A549 (cell line): Measurements from ENCODE around the gene B9D2. TPM values are rescaled to one million over a fixed set of nuclear protein-coding genes. Genes with fewer than 3 reads are reported as not detected.

Source experiments
- ATAC-seq, 2 experiments: fragments of 200-7000 bp in 1 of 2; fragments of >200 bp in 1 of 2; cut with Nextera tagmentation in 1 of 2; cut with Tn5 transposase in 1 of 2; 3 replicates each; pipeline versions ENCODE4 v1.8.0 to v1.9.1; 2018 to 2020; ENCODE audit warnings: mild to moderate bottlenecking in 1 of 2, moderate library complexity in 1 of 2
- CTCF ChIA-PET: fragments of 300-600 bp; sonication (Branson Sonifier 250); formaldehyde crosslinking; extraction: SDS; loops from one replicate; lab custom pipeline; 2021; ENCODE audit warnings: antibody characterized with exemption, inconsistent platforms; lab: Yijun Ruan, JAX
- POLR2A ChIA-PET: fragments of 350-600 bp; formaldehyde crosslinking; extraction: SDS; loops from one replicate; lab custom pipeline; 2021; ENCODE audit warnings: antibody characterized with exemption, inconsistent platforms; lab: Yijun Ruan, JAX
- DNase-seq, 2 experiments: peaks; one replicate each; pipeline versions ENCODE4 v3.0.0 to v3.0.0-alpha.2; 2011 to 2016; ENCODE audit warnings: low read depth in 1 of 2, low spot score in 1 of 2
- FAIRE-seq: peaks from 2 replicates; lab custom pipeline; 2011; peaks lifted over from hg19 to GRCh38; lab: Jason Lieb, UNC
- H3K27ac ChIP-seq, 2 experiments: fragments of >200 bp; sonication (Bioruptor Twin); formaldehyde crosslinking; 3 replicates each; pipeline ENCODE4 v1.5.1; 2016 to 2017
- H3K4me1 ChIP-seq: fragments of >200 bp; sonication (Bioruptor Twin); formaldehyde crosslinking; 3 replicates; pipeline ENCODE4 v1.6.1; 2016
- H3K4me2 ChIP-seq: fragments of >200 bp; sonication (Bioruptor Twin); formaldehyde crosslinking; 3 replicates; pipeline ENCODE4 v1.6.1; 2016
- H3K4me3 ChIP-seq: fragments of >200 bp; sonication (Bioruptor Twin); formaldehyde crosslinking; 3 replicates; pipeline ENCODE4 v1.5.1; 2016
- H3K9me3 ChIP-seq: fragments of >200 bp; sonication (Bioruptor Twin); formaldehyde crosslinking; 3 replicates; pipeline ENCODE4 v1.6.1; 2016
- CBX8 ChIP-seq: fragments of 200-600 bp; sonication (generic); IDR thresholded peaks from 2 replicates; pipeline ENCODE4 v1.6.1; 2016
- CHD2 ChIP-seq: fragments of 150-350 bp; IDR thresholded peaks from 2 replicates; pipeline ENCODE4 v1.6.1; 2014; ENCODE audit warnings: low read length; ENCODE audit not compliant: partially characterized antibody
- CHD4 ChIP-seq: fragments of 200-600 bp; sonication (generic); IDR thresholded peaks from 2 replicates; pipeline ENCODE4 v1.6.1; 2016; ENCODE audit warnings: antibody characterized with exemption, mild to moderate bottlenecking, borderline replicate concordance
- EHF ChIP-seq: fragments of 250-450 bp; sonication (Bioruptor Pico); IDR thresholded peaks from 2 replicates; pipeline ENCODE4 v1.5.0; 2020; ENCODE audit warnings: mild to moderate bottlenecking
- EP300 ChIP-seq, 2 experiments: fragments of >200 bp; sonication (Bioruptor Twin); formaldehyde crosslinking; IDR thresholded peaks; 2 replicates in 1 of 2; 3 replicates in 1 of 2; pipeline ENCODE4 v1.6.1; 2016 to 2017
- ESRRA ChIP-seq: fragments of 150-350 bp; IDR thresholded peaks from 2 replicates; pipeline ENCODE4 v1.6.1; 2014; ENCODE audit warnings: mild to moderate bottlenecking, low read length, borderline replicate concordance
- FOXS1 ChIP-seq: fragments of 250-450 bp; sonication (Bioruptor Pico); IDR thresholded peaks from 2 replicates; pipeline ENCODE4 v1.5.0; 2020; ENCODE audit warnings: mild to moderate bottlenecking, moderate library complexity
- HOXB5 ChIP-seq: fragments of 250-450 bp; sonication (Bioruptor Pico); IDR thresholded peaks from 2 replicates; pipeline ENCODE4 v1.5.0; 2020; ENCODE audit warnings: mild to moderate bottlenecking, moderate library complexity
- JUN ChIP-seq, 2 experiments: fragments of >200 bp; sonication (Bioruptor Twin); formaldehyde crosslinking; IDR thresholded peaks; 2 replicates in 1 of 2; 3 replicates in 1 of 2; pipeline ENCODE4 v1.6.1; 2016 to 2017
- MAZ ChIP-seq: fragments of 150-350 bp; IDR thresholded peaks from 2 replicates; pipeline ENCODE4 v1.6.1; 2014; ENCODE audit warnings: antibody characterized with exemption, low read depth, low read length, borderline replicate concordance
- MYC ChIP-seq: IDR thresholded peaks from 2 replicates; pipeline ENCODE4 v1.6.1; 2012; ENCODE audit warnings: mild to moderate bottlenecking, inconsistent platforms, low read length, improper control_type of control experiment, borderline replicate concordance
- NFE2L2 ChIP-seq: fragments of 150-350 bp; conservative IDR thresholded peaks from 2 replicates; pipeline ENCODE4 v1.6.1; 2014; ENCODE audit warnings: low read length
- NPAS2 ChIP-seq: fragments of 250-450 bp; sonication (Bioruptor Pico); IDR thresholded peaks from 2 replicates; pipeline ENCODE4 v1.8.0; 2022; ENCODE audit warnings: mild to moderate bottlenecking, moderate library complexity, borderline replicate concordance
- POLR2A ChIP-seq: IDR thresholded peaks from 2 replicates; pipeline ENCODE4 v1.6.1; 2012; ENCODE audit warnings: mild to moderate bottlenecking, low read length
- POLR2AphosphoS2 ChIP-seq: conservative IDR thresholded peaks from 2 replicates; pipeline ENCODE4 v1.6.1; 2012; ENCODE audit warnings: low read length, improper control_type of control experiment, inconsistent platforms
- RARB ChIP-seq: fragments of 250-450 bp; sonication (Bioruptor Pico); IDR thresholded peaks from 2 replicates; pipeline ENCODE4 v1.8.0; 2021; ENCODE audit warnings: mild to moderate bottlenecking, moderate library complexity
- RCOR1 ChIP-seq: fragments of 150-350 bp; IDR thresholded peaks from 2 replicates; pipeline ENCODE4 v1.6.1; 2014; ENCODE audit warnings: antibody characterized with exemption, low read length, low read depth
- RNF2 ChIP-seq: fragments of 200-600 bp; sonication (generic); IDR thresholded peaks from 2 replicates; pipeline ENCODE4 v1.6.1; 2016; ENCODE audit warnings: low read depth, mild to moderate bottlenecking, antibody characterized with exemption, moderate library complexity, borderline replicate concordance
- SREBF2 ChIP-seq: fragments of 450-650 bp; IDR thresholded peaks from 2 replicates; pipeline ENCODE4 v1.6.1; 2014; ENCODE audit warnings: mild to moderate bottlenecking, moderate library complexity
- TP53 ChIP-seq: fragments of 250-450 bp; sonication (Bioruptor Pico); IDR thresholded peaks from 2 replicates; pipeline ENCODE4 v1.5.0; 2021; ENCODE audit warnings: mild to moderate bottlenecking, moderate library complexity
- ZSCAN20 ChIP-seq: fragments of 250-450 bp; sonication (Bioruptor Pico); IDR thresholded peaks from 2 replicates; pipeline ENCODE4 v1.8.0; 2022; ENCODE audit warnings: mild to moderate bottlenecking, moderate library complexity
- WGBS: methylation state at CpG from one replicate; pipeline ENCODE4 v1.1.6; 2017; ENCODE audit errors: missing lambda C conversion rate; 5-methylcytosine and 5-hydroxymethylcytosine counted together
- polyA plus RNA-seq, 4 experiments: library from polyadenylated mRNA; depleted of rRNA in 3 of 4; stranded (reverse); fragments of >200 nt; fragmentation: RNase III in 1 of 4; extraction: RNeasy Plus Mini Kit Qiagen cat#74134 plus additional on column Dnase treatment in 1 of 4; gene quantifications; 2 replicates in 3 of 4; 3 replicates in 1 of 4; pipeline ENCODE4 v1.2.3, GENCODE V29; 2011 to 2017
- TF ChIP-seq, protein P1 (sequence below): fragments of 150-350 bp; IDR thresholded peaks from 2 replicates; pipeline ENCODE4 v1.6.1; 2014; ENCODE audit warnings: low read depth, mild to moderate bottlenecking, low read length
- TF ChIP-seq, protein P2 (sequence below): fragments of 450-650 bp; IDR thresholded peaks from 2 replicates; pipeline ENCODE4 v1.6.1; 2014; ENCODE audit warnings: antibody characterized with exemption
- TF ChIP-seq, protein P3 (sequence below): fragments of >200 bp; sonication (Bioruptor Twin); formaldehyde crosslinking; IDR thresholded peaks from 2 replicates; pipeline ENCODE4 v1.6.1; 2016
- TF ChIP-seq, protein P4 (sequence below): IDR thresholded peaks from 2 replicates; pipeline ENCODE4 v1.6.1; 2012; ENCODE audit warnings: low read depth, borderline replicate concordance

Gene B9D2
- polyA plus RNA-seq, 2 of the 4 experiments (the other 2 are of a cell fraction): 19.6 to 22.5 TPM

DNA sequence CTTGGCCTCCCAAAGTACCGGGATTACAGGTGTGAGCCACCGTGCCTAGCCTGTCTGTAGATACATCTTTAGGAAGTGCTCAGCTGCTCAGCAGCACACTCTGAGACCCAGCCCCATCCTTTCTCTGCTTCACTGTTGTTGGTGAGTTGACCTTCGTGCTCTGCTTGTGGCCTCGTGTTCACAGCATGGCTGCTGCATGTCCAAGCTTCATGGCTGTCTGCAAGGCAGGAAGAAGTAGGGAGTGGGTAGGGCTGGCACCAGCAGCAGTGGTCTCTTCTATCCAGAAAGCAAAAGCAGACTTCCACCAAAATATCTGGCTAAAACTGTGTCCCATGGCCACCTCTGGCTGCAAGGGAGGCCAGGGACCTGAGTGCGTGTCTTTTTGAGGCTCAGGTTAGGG lies 49.0 kb upstream of the B9D2 start:
- Histone ChIP-seq H3K4me1 (peaks cover 12% of the 10 kb centered on the region), H3K4me3 (no peak overlapping the region), H3K4me2 (no peak overlapping the region), H3K9me3 (no peaks in the 10 kb centered on the region)
- 92% methylated on average over 5 of the region's 5 CpGs for WGBS
- TF ChIP-seq EP300 (IDR thresholded peaks at IDR 0.05): no peak
- TF ChIP-seq, protein P1, sequence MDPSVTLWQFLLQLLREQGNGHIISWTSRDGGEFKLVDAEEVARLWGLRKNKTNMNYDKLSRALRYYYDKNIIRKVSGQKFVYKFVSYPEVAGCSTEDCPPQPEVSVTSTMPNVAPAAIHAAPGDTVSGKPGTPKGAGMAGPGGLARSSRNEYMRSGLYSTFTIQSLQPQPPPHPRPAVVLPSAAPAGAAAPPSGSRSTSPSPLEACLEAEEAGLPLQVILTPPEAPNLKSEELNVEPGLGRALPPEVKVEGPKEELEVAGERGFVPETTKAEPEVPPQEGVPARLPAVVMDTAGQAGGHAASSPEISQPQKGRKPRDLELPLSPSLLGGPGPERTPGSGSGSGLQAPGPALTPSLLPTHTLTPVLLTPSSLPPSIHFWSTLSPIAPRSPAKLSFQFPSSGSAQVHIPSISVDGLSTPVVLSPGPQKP: no peak
- no peak for TF ChIP-seq TP53 (CRISPR knock-in tag)
- TF ChIP-seq, all 56 proteins: peak for 0
- CTCF ChIA-PET: interaction anchor here (1.5 to 2.2 kb wide), 2 partner anchors 18 to 19 kb away, joined by 3 to 8 read pairs; no protein-coding TSS in a partner anchor
- no peak for ATAC-seq
- FAIRE-seq: no peak
- DNase-seq: no peak
- POLR2A ChIA-PET: no interaction called here
- no peak overlapping the region for H3K27ac ChIP-seq

DNA sequence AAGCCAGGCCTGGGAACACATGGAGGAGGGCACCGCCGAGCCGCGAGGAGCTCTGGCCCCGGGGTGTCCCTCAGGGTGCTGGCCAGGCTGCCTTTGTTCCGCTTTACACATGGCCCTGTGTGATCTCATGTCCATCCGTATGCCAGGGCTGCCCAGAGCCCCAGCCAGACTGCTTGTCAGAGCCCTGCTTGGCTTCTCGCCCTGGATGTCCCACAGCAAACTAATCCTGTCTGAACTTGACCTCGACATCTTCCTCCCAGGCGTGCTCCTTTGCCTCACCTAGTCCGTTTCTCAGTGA lies 48.0 kb upstream of the B9D2 start:
- H3K27ac ChIP-seq: no peak overlapping the region
- H3K4me3 ChIP-seq: no peak overlapping the region
- no peak; a peak in 1 of 6 replicates for ATAC-seq
- FAIRE-seq: no peak
- ChIA-PET CTCF (interaction anchor here (0.6 to 2.2 kb wide), 5 partner anchors 18 to 131 kb away, joined by 3 to 8 read pairs (median 3); partner anchors contain the start of gene DMAC2), POLR2A (no interaction called here)
- H3K4me1 ChIP-seq: peaks cover 12% of the 10 kb centered on the region
- no peak overlapping the region for H3K4me2 ChIP-seq
- TF ChIP-seq EHF: no peak
- no peak for TF ChIP-seq ZSCAN20 (CRISPR knock-in tag)
- no peak for TF ChIP-seq CHD2
- TF ChIP-seq RARB (CRISPR knock-in tag): no peak
- no peak for TF ChIP-seq NFE2L2
- TF ChIP-seq RNF2: no peak
- TF ChIP-seq ESRRA: no peak
- TF ChIP-seq CBX8: no peak
- TF ChIP-seq SREBF2: no peak
- TF ChIP-seq, protein P2, sequence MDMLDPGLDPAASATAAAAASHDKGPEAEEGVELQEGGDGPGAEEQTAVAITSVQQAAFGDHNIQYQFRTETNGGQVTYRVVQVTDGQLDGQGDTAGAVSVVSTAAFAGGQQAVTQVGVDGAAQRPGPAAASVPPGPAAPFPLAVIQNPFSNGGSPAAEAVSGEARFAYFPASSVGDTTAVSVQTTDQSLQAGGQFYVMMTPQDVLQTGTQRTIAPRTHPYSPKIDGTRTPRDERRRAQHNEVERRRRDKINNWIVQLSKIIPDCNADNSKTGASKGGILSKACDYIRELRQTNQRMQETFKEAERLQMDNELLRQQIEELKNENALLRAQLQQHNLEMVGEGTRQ: no peak
- TF ChIP-seq POLR2A: no peak
- TF ChIP-seq HOXB5 (CRISPR knock-in tag): no peak
- TF ChIP-seq MAZ: no peak
- H3K9me3 ChIP-seq: no peaks in the 10 kb centered on the region
- 78% methylated on average over 11 of the region's 11 CpGs for WGBS
- no peak for DNase-seq

DNA sequence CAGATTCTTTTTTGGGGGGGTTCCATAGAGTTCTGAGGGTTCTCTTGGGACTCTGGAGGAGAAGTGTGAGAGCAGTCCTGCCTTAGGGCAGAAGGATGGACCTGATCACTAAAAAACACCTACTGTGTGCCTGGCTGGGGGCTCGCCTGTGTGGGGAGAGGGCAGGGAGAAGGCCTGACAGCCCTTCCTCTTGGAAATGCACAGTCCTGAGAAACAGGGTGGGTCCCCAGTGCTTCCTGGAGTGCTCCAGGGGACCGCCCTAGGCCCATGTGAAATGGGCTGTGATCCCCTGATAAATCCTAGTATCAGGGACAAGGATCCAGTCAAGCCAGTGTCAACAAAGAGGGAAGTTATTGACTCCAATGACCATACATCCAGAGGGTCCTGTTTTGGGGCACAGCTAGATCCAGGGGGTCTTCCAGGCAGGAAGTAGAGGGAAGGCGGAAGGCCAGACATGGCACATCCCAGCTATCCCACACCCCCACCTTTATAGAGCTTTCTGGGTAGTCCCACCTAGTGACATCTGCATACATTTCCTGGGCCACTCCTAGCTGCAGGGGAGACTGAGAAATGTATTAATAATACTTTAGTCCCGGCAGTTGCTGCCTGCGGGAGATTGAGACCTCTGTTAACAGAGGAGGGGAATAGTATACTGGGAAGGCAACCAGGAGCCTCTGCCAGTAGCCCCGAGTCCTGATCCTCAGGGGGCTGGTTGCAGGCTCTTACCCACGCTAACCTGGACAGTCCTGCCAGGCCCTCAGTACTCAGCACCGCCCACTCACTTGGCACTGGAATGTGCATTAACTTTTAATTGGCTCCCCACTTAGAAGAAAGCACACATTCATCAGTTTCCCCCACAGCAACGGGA lies 47.4 kb upstream of the B9D2 start:
- Histone ChIP-seq H3K27ac (no peak overlapping the region), H3K4me1 (peaks cover 12% of the 10 kb centered on the region), H3K4me2 (no peak overlapping the region), H3K4me3 (no peak overlapping the region), H3K9me3 (no peaks in the 10 kb centered on the region)
- CTCF ChIA-PET: interaction anchor here (0.6 to 2.2 kb wide), 3 partner anchors 20 to 131 kb away, joined by 3 to 8 read pairs (median 7); partner anchors contain the start of gene DMAC2
- ATAC-seq (no peak), DNase-seq (no peak), FAIRE-seq (no peak)
- POLR2A ChIA-PET: no interaction called here
- 69% methylated on average over 9 of the region's 9 CpGs for WGBS
- TF ChIP-seq CHD4 (no peak), FOXS1 (CRISPR knock-in tag) (no peak), ESRRA (no peak), RNF2 (no peak), ZSCAN20 (CRISPR knock-in tag) (no peak), NPAS2 (CRISPR knock-in tag) (no peak), RCOR1 (no peak), POLR2AphosphoS2 (no peak), MYC (no peak), JUN (IDR thresholded peaks at IDR 0.05) (no peak), TP53 (CRISPR knock-in tag) (no peak)
- TF ChIP-seq, protein P1: no peak
- TF ChIP-seq, protein P2: no peak
- TF ChIP-seq, protein P3, sequence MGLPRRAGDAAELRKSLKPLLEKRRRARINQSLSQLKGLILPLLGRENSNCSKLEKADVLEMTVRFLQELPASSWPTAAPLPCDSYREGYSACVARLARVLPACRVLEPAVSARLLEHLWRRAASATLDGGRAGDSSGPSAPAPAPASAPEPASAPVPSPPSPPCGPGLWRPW: no peak
- TF ChIP-seq, protein P4, sequence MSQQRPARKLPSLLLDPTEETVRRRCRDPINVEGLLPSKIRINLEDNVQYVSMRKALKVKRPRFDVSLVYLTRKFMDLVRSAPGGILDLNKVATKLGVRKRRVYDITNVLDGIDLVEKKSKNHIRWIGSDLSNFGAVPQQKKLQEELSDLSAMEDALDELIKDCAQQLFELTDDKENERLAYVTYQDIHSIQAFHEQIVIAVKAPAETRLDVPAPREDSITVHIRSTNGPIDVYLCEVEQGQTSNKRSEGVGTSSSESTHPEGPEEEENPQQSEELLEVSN: no peak
